Fibroblast of gingiva (primary cell): Measurements from ENCODE around the gene SFTPD.
"Not testable (repeated sequence)": the region's sequence is repeated elsewhere in the genome, so short reads cannot be mapped to it uniquely, and the experiment has no call there.

Experiments
- DNase-seq: peaks from one replicate; pipeline ENCODE4 v3.0.0-alpha.2; 2011; ENCODE audit warnings: low read depth

The SFTPD gene

DNA sequence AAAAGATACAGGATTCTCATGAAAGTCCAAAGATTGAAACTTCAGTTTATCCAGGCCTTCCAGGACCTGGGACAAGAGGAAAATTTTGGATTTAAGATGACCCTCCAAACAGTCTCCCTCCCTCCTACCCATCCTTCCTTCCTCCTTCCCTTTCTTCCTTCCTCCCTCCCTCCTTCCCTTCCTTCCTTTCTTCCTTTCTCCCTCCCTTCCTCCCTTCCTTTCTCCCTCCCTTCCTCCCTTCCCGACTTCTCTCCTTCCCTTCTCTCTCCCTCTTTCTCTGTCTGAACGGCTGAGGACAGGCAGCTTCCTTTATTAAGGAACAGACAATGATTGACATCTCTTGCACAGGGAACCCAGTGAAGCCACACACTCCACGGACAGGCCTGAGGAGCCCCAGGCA is 23.3 kb downstream of the SFTPD start:
- DNase-seq, result no peak

DNA sequence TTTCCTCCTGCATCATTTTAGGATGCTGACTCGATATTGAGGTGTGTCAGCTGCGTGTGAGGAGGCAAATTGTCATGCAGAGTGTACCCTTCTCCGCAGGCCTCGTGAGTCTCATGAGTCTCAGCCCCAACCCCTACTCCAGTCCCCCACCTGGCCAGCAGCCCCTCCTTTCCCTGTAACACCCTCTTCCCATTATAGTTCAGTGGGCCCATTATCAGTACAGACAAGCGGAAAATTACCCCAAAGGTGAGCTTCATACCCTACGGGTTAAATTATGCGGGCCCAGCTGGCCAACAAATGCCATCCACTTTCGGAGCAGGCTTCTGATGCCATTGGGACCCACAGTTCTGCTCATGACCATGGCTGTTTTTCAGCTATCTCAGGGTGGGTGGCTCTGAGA is 25.2 kb downstream of the SFTPD start:
- DNase-seq, result no peak

DNA sequence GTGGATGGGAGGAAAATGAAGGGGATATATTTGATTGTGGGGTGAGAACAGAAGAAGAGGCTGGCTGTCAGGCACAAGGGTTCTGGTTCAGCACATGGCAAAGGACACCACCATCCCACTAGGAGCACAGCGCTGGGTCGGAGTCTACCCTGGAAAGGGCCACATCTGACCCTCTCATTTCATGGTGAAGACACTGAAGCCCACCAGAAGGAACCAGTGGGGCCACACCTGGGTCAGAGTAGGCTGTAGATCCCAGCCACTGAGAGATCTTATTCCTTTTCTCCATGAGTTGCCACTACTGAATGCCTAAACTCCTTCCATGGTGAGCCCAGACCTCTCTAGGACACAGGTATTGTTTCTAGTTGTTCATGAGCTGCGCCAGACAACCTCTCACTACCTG is 25.8 kb downstream of the SFTPD start:
- DNase-seq, result no peak

DNA sequence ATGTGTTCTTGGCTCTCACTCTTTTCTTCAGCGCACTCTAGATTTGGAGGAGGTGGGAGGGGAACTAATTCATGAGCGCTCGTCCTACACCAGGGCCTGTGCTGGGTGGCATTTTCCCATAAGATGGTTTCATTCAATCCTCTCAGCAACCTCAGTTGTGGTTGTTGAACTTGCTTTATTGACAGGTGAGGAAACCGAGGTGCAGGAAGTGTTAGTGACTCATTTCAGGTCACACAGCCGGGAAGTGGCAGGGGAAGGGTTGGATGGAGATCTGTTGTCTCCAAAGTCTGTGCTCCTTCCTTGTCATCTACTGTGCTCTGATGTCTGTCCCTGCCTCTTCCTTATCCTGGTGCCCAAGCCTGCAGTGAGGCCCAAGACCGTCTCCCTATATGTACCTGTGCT is 26.9 kb downstream of the SFTPD start:
- not testable (repeated sequence) for DNase-seq

DNA sequence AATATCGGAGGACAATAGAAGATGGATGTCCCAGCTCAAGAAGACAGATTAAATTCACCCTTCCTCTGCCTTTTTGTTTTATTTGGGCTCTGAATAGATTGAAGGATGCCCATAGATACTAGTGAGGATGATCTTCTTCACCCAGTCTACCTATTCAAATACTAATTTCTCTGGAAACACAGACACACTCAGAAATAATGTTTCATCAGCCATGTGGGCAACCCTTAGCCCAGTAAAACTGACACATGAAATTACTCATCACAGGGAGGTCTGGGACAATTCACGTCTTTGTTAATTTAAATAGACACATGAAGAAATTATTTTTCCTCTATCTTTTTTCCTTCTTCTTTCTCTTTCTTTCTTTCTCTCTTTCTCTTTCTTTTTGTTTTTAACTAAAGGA is 33.1 kb downstream of the SFTPD start:
- DNase-seq, result not testable (repeated sequence)

DNA sequence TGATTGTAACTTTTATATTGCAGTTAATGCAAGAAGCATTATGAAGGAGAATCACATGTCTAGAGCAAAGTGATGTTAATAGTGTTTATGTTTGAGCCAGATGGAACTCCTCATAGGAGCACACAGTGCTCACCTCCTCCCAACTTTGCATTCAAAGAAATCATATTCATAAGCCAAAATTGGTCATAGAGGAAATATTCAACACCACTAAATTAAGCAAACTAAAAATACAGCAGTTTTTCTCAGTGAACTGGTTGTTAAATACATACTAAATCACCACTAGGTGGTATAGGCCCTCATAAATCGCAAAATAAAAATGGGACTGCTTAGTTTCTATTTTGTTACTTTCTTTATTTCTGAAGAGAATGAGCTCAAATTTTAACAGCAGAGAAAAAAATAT is 34.4 kb downstream of the SFTPD start:
- DNase-seq, result not testable (repeated sequence)

DNA sequence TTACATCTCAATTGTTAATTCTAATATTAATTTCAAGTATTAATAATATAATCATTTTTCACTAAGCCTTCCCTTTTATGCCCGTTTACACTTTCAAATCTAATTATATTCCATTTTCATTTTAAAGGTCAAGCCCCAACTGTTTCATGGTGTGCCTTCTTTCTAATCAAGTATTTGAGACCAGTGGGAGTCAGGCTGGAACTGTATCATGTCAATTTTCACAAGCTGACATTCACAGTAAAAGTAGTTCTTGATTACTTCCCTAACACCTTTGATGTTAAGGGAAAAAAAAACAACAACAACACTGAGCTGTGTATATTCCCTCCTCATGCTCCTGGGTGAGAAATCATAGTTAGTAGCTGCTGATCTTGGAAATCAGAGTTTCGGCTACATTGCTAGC is 38.1 kb downstream of the SFTPD start:
- no peak for DNase-seq

DNA sequence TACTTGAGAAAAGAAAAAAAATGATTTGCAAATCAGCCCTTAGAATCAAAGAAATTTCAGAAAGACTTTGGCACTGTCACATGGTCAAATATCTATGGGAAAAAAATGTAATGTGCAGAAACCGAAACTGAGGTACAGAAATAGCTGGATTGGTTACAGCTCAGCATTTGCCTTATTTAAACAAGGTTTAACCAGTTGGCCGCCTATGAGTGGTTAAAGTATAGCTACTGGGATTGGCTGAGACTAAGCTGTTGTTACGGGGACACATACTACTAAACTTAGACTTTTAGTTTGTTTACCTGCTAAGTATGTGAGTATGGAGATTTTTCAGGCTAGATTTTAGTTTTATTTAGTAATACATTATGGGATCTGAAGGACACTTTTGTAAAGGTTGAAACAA is 38.6 kb downstream of the SFTPD start:
- DNase-seq, result no peak

DNA sequence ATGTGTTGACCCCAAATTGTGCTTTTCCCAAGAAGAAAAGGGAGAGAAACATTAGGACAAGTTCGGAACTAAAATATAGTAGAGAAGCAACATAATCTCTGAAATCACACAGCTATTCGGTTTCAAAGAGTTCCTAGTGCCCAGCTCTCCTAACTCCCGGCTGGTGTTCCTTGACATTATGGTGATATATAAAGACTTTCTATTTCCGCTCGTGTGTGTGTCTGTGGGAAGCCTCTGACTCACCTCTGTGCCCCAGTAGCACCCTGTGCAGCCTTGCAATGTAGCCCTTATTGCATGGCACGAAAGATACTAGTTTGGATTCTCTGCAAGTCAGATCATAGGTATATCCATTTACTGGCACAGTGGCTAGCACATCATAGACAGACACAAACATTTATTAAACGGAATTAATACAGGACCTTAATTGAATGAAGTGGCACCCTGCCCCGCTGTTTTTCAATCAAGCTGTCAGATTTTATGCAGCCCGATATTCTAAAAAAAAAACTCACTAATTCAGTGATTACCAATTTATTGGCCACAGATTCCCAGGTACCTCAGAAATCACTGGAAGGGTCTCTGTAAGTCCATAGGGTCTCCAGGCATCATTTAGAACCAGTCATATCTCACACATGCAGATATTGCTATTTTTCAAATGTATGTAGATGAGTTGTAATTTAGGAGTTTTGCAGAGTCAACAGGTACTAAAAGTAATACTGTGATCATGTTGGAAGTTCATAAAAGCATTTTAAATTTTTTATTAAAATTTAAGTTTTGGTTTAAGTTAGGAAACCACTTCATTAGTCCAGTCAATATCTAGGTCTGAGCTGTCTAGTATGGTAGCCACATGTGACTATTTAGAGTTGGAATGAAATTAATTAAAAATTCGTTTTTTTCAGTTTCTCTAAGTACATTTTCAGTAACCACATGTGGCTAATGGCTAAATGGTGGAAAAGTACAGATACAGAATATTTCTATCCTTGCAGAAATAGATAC is 43.3 kb downstream of the SFTPD start:
- peak; percentile 14 for DNase-seq

DNA sequence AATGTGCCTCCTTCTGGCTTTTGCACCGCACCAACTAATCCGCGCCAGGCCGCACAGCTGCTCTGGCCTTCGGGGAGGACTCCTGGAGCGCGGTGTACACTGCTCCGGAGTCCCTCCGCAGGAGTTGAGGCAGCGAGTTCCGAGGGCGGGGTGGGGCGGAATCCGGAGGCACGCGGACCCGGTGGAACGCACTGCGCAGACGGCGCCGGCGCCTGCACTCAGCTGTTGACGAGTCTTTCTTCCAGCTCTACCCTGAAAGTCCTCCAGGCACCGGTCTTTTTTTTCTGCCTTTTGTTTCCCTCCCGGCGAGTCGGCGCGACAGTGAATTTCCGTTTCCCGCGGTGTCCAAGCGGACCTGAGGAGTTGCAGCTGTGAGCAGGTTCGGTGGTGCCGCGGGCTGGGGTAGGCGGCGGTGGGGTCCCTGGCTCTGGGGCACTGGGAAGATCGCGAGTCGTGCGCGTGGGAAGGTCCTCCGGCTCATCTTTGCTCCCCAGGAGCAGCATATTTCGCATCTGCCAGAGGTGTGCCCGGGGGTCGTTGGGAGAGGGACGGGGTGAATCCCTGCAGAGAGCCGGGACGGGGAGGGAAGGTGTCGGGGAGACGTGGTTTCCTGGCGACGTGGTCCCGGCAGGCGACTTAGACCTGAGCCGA is 44.1 kb downstream of the SFTPD start:
- DNase-seq, result peak; percentile 63

DNA sequence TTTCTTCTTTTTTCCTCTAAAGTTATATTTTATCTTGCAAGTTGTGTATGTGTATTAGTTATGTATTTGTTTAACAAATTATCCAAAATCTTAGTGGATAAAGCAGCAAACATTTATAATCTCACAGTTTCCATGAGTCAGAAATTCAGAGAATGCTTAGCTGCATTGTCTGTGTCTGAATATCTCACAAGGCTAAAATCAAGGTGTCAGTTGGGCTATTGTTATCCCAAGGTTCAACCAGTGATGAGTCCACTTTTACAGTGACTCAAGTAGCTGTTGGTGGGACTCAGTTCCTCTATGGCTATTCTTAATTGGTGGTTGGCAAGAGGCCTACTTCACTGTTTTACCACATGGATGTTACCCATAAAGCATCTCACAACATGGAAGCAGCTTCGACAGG is 47.3 kb downstream of the SFTPD start:
- DNase-seq, result not testable (repeated sequence)

DNA sequence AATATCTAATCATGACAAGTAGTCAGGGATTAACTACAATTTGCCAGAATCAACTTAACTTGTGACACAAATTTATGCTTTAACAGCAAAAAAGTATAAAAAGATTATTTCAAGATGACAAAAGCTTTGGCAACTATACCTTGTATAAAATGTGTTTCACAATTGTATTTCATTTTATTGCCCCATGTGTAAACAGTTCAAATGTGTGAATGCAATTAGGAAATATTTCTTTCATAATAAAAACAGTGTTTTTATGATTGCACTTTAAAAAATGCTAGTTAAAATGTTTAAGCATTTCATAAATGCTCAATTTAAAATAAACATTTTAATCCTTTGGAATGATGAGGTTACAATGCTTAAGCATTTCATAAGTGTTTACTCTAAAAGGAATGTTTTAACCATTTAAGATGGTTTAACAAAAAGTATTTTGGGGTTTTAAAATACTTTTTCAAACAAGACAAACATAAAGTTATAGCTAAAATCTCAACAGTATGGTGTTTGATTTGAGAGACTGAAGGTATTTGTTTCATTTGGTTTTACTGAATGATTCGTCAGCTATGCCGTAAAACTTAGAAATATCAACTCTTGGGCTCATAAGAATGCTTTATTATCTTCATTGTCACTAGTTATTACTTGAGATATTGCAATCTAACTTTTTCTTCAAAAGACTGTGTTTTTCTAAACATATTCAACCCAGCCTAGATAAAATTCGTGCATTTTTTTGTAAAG is 50.1 kb downstream of the SFTPD start:
- peak; percentile 67 for DNase-seq

DNA sequence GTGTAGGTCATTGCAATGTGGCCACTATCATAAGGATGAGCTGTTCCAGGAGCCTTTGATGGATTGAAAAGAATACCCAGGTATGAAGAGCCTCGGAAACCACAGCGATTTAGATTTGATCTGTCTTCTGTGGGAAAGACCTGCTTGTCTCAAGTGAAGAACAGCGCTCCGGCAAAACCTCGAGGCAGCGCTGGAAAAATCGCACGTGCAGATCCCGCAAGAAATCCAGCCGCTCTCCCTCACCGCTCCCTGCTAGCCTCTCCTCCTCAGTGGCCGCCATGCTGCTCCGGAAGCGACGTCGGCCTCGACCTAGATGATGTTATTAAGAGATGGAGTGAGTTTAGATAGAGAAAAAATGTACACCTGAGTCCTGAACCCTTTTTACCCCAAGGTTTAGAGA is 56.0 kb downstream of the SFTPD start:
- DNase-seq, result not testable (repeated sequence)

DNA sequence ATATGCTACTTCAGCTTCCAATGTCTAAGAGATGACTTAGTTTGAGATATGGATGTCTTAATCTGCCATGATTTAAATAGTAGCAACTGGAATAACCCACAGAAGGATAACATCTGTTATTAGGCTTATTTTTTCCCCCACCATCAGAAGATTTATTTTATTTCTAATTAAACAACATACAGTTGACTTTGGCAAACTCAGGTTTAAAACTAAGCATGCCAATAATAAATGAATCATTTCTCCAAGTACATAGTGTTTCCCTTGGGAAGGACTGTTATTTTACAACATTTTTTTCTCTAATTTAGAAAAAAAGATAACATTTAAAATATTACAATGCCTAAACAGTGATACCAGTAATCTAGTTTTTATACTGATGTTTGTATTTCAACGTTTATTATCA is 58.4 kb downstream of the SFTPD start:
- DNase-seq, result no peak

DNA sequence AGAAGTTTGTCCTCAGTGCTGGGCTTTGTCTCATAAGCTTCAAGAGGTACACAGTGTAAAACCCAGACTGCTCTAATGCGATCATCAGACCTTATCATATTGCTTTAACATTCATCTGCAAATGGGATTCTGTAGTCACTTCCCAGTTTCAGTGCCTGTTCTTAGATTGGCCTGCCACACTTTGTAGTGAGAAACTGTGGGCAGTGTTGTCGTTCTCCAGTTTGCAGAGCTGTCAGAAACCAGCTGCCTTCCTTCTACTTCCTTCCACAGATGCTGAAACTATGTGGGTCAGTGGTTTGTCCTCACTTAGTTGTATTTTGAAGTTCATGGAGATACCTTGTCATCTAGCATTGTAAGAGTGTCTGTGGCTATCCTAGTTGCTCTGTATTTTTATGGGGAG is 59.9 kb downstream of the SFTPD start:
- not testable (repeated sequence) for DNase-seq
